ENCODE results near the gene CARMIL1.

The CARMIL1 gene

GRCh38 chr6:25450469-25451198 lies 171.5 kb downstream of the CARMIL1 start:
- DNase-seq: no peak

- DNase-seq: no peak
These were observed 172.9 kb downstream of the CARMIL1 start for GRCh38 chr6:25452031-25452430.

GRCh38 chr6:25453288-25453687 lies 174.1 kb downstream of the CARMIL1 start:
- DNase-seq: no peak

- no peak for DNase-seq
These were observed 175.0 kb downstream of the CARMIL1 start for GRCh38 chr6:25454136-25454535.

- no peak for DNase-seq
These were observed 177.3 kb downstream of the CARMIL1 start for GRCh38 chr6:25456249-25457040.

- no peak for DNase-seq
These were observed 178.3 kb downstream of the CARMIL1 start for GRCh38 chr6:25457516-25457915.

- DNase-seq: no peak
These were observed 179.3 kb downstream of the CARMIL1 start for GRCh38 chr6:25458485-25458884.

- DNase-seq: no peak
These were observed 183.2 kb downstream of the CARMIL1 start for GRCh38 chr6:25462235-25462897.

- DNase-seq: no peak
These were observed 184.3 kb downstream of the CARMIL1 start for GRCh38 chr6:25463441-25463840.

- no peak for DNase-seq
These were observed 185.1 kb downstream of the CARMIL1 start for GRCh38 chr6:25464225-25464624.

GRCh38 chr6:25465941-25466340 lies 186.8 kb downstream of the CARMIL1 start:
- DNase-seq: no peak

GRCh38 chr6:25468881-25469280 lies 189.7 kb downstream of the CARMIL1 start:
- DNase-seq: no peak

GRCh38 chr6:25469797-25470388 lies 190.7 kb downstream of the CARMIL1 start:
- DNase-seq: no peak

- DNase-seq: no peak
These were observed 193.1 kb downstream of the CARMIL1 start for GRCh38 chr6:25472306-25472705.

- DNase-seq: no peak
These were observed 193.7 kb downstream of the CARMIL1 start for GRCh38 chr6:25472906-25473305.

GRCh38 chr6:25473447-25473846 lies 194.3 kb downstream of the CARMIL1 start:
- DNase-seq: no peak

- no peak for DNase-seq
These were observed 197.0 kb downstream of the CARMIL1 start for GRCh38 chr6:25476126-25476525.

GRCh38 chr6:25477006-25477590 lies 197.9 kb downstream of the CARMIL1 start:
- no peak for DNase-seq

GRCh38 chr6:25478973-25479372 lies 199.8 kb downstream of the CARMIL1 start:
- no peak for DNase-seq

- no peak for DNase-seq
These were observed 202.1 kb downstream of the CARMIL1 start for GRCh38 chr6:25481267-25481666.

- no peak for DNase-seq
These were observed 203.8 kb downstream of the CARMIL1 start for GRCh38 chr6:25482996-25483395.

GRCh38 chr6:25483943-25484342 lies 204.8 kb downstream of the CARMIL1 start:
- DNase-seq: no peak

GRCh38 chr6:25484900-25485299 lies 205.7 kb downstream of the CARMIL1 start:
- no peak for DNase-seq
